ENCODE measurements around the gene TMEM225.
"Not testable (repeated sequence)": the region's sequence is repeated elsewhere in the genome, so short reads cannot be mapped to it uniquely, and the experiment has no call there.

TMEM225 gene

GRCh38 chr11:123885570-123885969 lies at the start of gene TMEM225:
TMEM225 (minus strand) TSS chr11:123885670; CDS start chr11:123885425, 245 bp downstream.
- DNase-seq (ENCODE audit: low read depth in 1 of 2, low spot score in 1 of 2) = no peak

GRCh38 chr11:123924027-123924426 lies 38.6 kb upstream of the TMEM225 start:
- no peak for DNase-seq (ENCODE audit: low read depth in 1 of 2, low spot score in 1 of 2)

GRCh38 chr11:123920943-123921342 lies 35.5 kb upstream of the TMEM225 start:
- DNase-seq (ENCODE audit: low read depth in 1 of 2, low spot score in 1 of 2) = no peak

GRCh38 chr11:123905826-123906225 lies 20.4 kb upstream of the TMEM225 start:
- DNase-seq (ENCODE audit: low read depth in 1 of 2, low spot score in 1 of 2) = no peak

- DNase-seq (ENCODE audit: low read depth in 1 of 2, low spot score in 1 of 2) = no peak
These were observed 19.5 kb upstream of the TMEM225 start for GRCh38 chr11:123904932-123905331.

- no peak for DNase-seq (ENCODE audit: low read depth in 1 of 2, low spot score in 1 of 2)
These were observed 18.5 kb upstream of the TMEM225 start for GRCh38 chr11:123903932-123904331.

GRCh38 chr11:123901867-123902266 lies 16.4 kb upstream of the TMEM225 start, which contains the start of gene OR8D4:
OR8D4 (plus strand) TSS chr11:123902167; CDS start chr11:123906432, 4,265 bp downstream.
- no peak for DNase-seq (ENCODE audit: low read depth in 1 of 2, low spot score in 1 of 2)

GRCh38 chr11:123899792-123900191 lies 14.3 kb upstream of the TMEM225 start:
- no peak for DNase-seq (ENCODE audit: low read depth in 1 of 2, low spot score in 1 of 2)

GRCh38 chr11:123892031-123892430 lies 6.6 kb upstream of the TMEM225 start:
- no peak for DNase-seq (ENCODE audit: low read depth in 1 of 2, low spot score in 1 of 2)

GRCh38 chr11:123880912-123881311 lies 4.6 kb downstream of the TMEM225 start:
- DNase-seq (ENCODE audit: low read depth in 1 of 2, low spot score in 1 of 2) = no peak

- not testable (repeated sequence) for DNase-seq (ENCODE audit: low read depth in 1 of 2, low spot score in 1 of 2)
These were observed 17.7 kb downstream of the TMEM225 start for GRCh38 chr11:123867795-123868194.

GRCh38 chr11:123865293-123865692 lies 20.2 kb downstream of the TMEM225 start:
- DNase-seq (ENCODE audit: low read depth in 1 of 2, low spot score in 1 of 2) = not testable (repeated sequence)

- no peak for DNase-seq (ENCODE audit: low read depth in 1 of 2, low spot score in 1 of 2)
These were observed 25.7 kb downstream of the TMEM225 start for GRCh38 chr11:123859731-123860130.

GRCh38 chr11:123856444-123856843 lies 29.0 kb downstream of the TMEM225 start:
- no peak for DNase-seq (ENCODE audit: low read depth in 1 of 2, low spot score in 1 of 2)

GRCh38 chr11:123853038-123853437 lies 32.4 kb downstream of the TMEM225 start:
- no peak for DNase-seq (ENCODE audit: low read depth in 1 of 2, low spot score in 1 of 2)

- no peak for DNase-seq (ENCODE audit: low read depth in 1 of 2, low spot score in 1 of 2)
These were observed 33.1 kb downstream of the TMEM225 start for GRCh38 chr11:123852321-123852720.

GRCh38 chr11:123851110-123851509 lies 34.4 kb downstream of the TMEM225 start:
- no peak for DNase-seq (ENCODE audit: low read depth in 1 of 2, low spot score in 1 of 2)

GRCh38 chr11:123841174-123841573 lies 44.3 kb downstream of the TMEM225 start:
- DNase-seq (ENCODE audit: low read depth in 1 of 2, low spot score in 1 of 2) = no peak

GRCh38 chr11:123839131-123839530 lies 46.3 kb downstream of the TMEM225 start:
- no peak for DNase-seq (ENCODE audit: low read depth in 1 of 2, low spot score in 1 of 2)

GRCh38 chr11:123838659-123839058 lies 46.8 kb downstream of the TMEM225 start:
- DNase-seq (ENCODE audit: low read depth in 1 of 2, low spot score in 1 of 2) = no peak

GRCh38 chr11:123838199-123838598 lies 47.3 kb downstream of the TMEM225 start:
- DNase-seq (ENCODE audit: low read depth in 1 of 2, low spot score in 1 of 2) = no peak

GRCh38 chr11:123833095-123833494 lies 52.4 kb downstream of the TMEM225 start:
- DNase-seq (ENCODE audit: low read depth in 1 of 2, low spot score in 1 of 2) = no peak

Measured in stimulated activated CD4-positive, alpha-beta T cell treated with anti-CD3 and anti-CD28 coated beads, Interleukin-15, amount 100 ng/mL, for 1 hour (primary cell).